ENCODE measurements around the gene LGALS7B. TPM values are rescaled to one million over a fixed set of nuclear protein-coding genes. Genes with fewer than 3 reads are reported as not detected.

Gene LGALS7B
- total and polyA plus RNA-seq, 2 of the 8 experiments (the other 6 are each of a cell fraction or from before 2014, with no cell fraction given), result 3.6 TPM; not detected in 1

GRCh38 chr19:38763795-38764220 lies 25.2 kb upstream of the LGALS7B start:
- Histone ChIP-seq H2BK5ac (ENCODE audit: low read depth, low read length) (no peak overlapping the region), H2BK15ac (ENCODE audit: low read length) (no peak overlapping the region), H3K79me1 (ENCODE audit: low read depth, low read length) (no peaks in the 10 kb centered on the region), H4K91ac (replicated peaks; ENCODE audit: insufficient read length, low read length) (no peak overlapping the region), H3K27ac (ENCODE audit: low read depth, low read length) (no peak overlapping the region), H3K14ac (ENCODE audit: insufficient read length) (no peak overlapping the region), H4K8ac (ENCODE audit: extremely low read depth, insufficient read depth, low read length) (no peak overlapping the region), H2BK20ac (ENCODE audit: low read length) (no peak overlapping the region), H4K20me1 (replicated peaks in 1 of 2; ENCODE audit: control insufficient read depth in 1 of 2, insufficient read depth in 2 of 2, low read length in 2 of 2) (no peaks in the 10 kb centered on the region), H3K56ac (replicated peaks; ENCODE audit: insufficient read length, low read depth, low read length) (no peak overlapping the region), H2BK120ac (replicated peaks; ENCODE audit: low read depth, low read length) (no peak overlapping the region), H3K18ac (ENCODE audit: extremely low read depth, low read length) (no peak overlapping the region), H3K4me3 (ENCODE audit: extremely low read depth in 1 of 4, insufficient read depth in 2 of 4, low read depth in 3 of 4, low read length in 4 of 4) (no peak overlapping the region), H3K4ac (replicated peaks; ENCODE audit: insufficient read length, low read depth, low read length) (no peak overlapping the region), H3K79me2 (ENCODE audit: control insufficient read depth in 1 of 2, insufficient read depth in 2 of 2, low read length in 2 of 2) (no peaks in the 10 kb centered on the region), H2AK5ac (ENCODE audit: low read depth, low read length) (no peak overlapping the region), H2AFZ (ENCODE audit: low read length) (no peak overlapping the region), H3K23me2 (ENCODE audit: low read depth, low read length) (no peaks in the 10 kb centered on the region), H2BK12ac (ENCODE audit: low read depth, low read length) (no peak overlapping the region), H3K36me3 (ENCODE audit: control insufficient read depth in 2 of 4, insufficient read depth in 4 of 4, low read length in 3 of 4) (no peaks in the 10 kb centered on the region), H4K5ac (ENCODE audit: insufficient read length, low read depth, low read length) (no peak overlapping the region), H3K27me3 (replicated peaks in 1 of 4; ENCODE audit: control insufficient read depth in 3 of 4, extremely low read depth in 1 of 4, insufficient read depth in 3 of 4, low read length in 3 of 4) (no peaks in the 10 kb centered on the region), H3K9me3 (ENCODE audit: insufficient read depth in 2 of 2, low read depth in 1 of 2, low read length in 1 of 2) (no peaks in the 10 kb centered on the region), H3K23ac (ENCODE audit: insufficient read length) (no peak overlapping the region), H3K4me2 (ENCODE audit: insufficient read depth in 1 of 2, low read depth in 2 of 2, low read length in 2 of 2) (no peak overlapping the region), H3K4me1 (replicated peaks in 1 of 4; ENCODE audit: control insufficient read depth in 3 of 4, insufficient read depth in 4 of 4, low read length in 3 of 4) (no peaks in the 10 kb centered on the region), H3K9ac (replicated peaks in 1 of 4; ENCODE audit: extremely low read depth in 1 of 4, low read depth in 3 of 4, low read length in 3 of 4) (no peak overlapping the region)
- no peak for FAIRE-seq
- ChIA-PET CTCF (ENCODE audit: partially characterized antibody) (no interaction called here), POLR2A (ENCODE audit: partially characterized antibody) (no interaction called here)
- 94% methylated on average over 3 of the region's 3 CpGs; no CpG with 5 or more reads in 1 of the 2 experiments for WGBS, 2 experiments (ENCODE audit: extremely low coverage in 1 of 2, insufficient coverage in 1 of 2, insufficient read length in 1 of 2, insufficient replicate concordance in 2 of 2, low coverage in 1 of 2, low lambda C conversion rate in 2 of 2, missing lambda C conversion rate in 1 of 2)
- no peak for DNase-seq (ENCODE audit: low read depth in 1 of 2, low spot score in 2 of 2)
- no peak for TF ChIP-seq CHD7 (IDR thresholded peaks at IDR 0.05; ENCODE audit: insufficient replicate concordance, low read length)
